Activated CD4-positive, alpha-beta memory T cell treated with anti-CD3 and anti-CD28 coated beads for 36 hours (primary cell): ENCODE data around the gene CCDC188. TPM values are rescaled to one million over a fixed set of nuclear protein-coding genes. Genes with fewer than 3 reads are reported as not detected.

Source experiments
- CTCF ChIA-PET: fragments of 350-600 bp; sonication (Branson Sonifier 250); formaldehyde crosslinking; loops from one replicate; lab custom pipeline; 2021; ENCODE audit warnings: antibody characterized with exemption, inconsistent platforms; lab: Charles Lee
- POLR2A ChIA-PET: fragments of 350-600 bp; sonication (Branson Sonifier 250); formaldehyde crosslinking; loops from one replicate; lab custom pipeline; 2021; ENCODE audit warnings: antibody characterized with exemption; lab: Charles Lee
- DNase-seq: peaks from one replicate; pipeline ENCODE4 v3.0.0-alpha.2; 2020
- H3K27ac Mint-ChIP-seq: one replicate; pipeline ENCODE4 v1.8.0; 2021; ENCODE audit warnings: mixed read lengths
- H3K27me3 Mint-ChIP-seq: one replicate; pipeline ENCODE4 v1.8.0; 2021; ENCODE audit warnings: mixed read lengths
- H3K36me3 Mint-ChIP-seq: one replicate; pipeline ENCODE4 v1.8.0; 2021; ENCODE audit warnings: mixed read lengths
- H3K4me1 Mint-ChIP-seq: one replicate; pipeline ENCODE4 v1.8.0; 2021; ENCODE audit warnings: low read depth, mixed read lengths
- H3K4me3 Mint-ChIP-seq: one replicate; pipeline ENCODE4 v1.8.0; 2021; ENCODE audit warnings: mild to moderate bottlenecking, mixed read lengths
- H3K9me3 Mint-ChIP-seq: one replicate; pipeline ENCODE4 v1.8.0; 2021; ENCODE audit warnings: mixed read lengths
- intact Hi-C: fragments of 100-400 bp; cut with micrococcal nuclease; formaldehyde crosslinking; loops from one replicate; pipeline ENCODE4 v1.15.1; 2023
- total RNA-seq, 2 experiments: library from RNA; stranded (reverse); gene quantifications; one replicate each; pipeline ENCODE4 v1.2.3, GENCODE V29; 2021

CCDC188 gene
- total RNA-seq, 2 experiments from 2014 or later: 0.52 TPM; not detected in 1

DNA sequence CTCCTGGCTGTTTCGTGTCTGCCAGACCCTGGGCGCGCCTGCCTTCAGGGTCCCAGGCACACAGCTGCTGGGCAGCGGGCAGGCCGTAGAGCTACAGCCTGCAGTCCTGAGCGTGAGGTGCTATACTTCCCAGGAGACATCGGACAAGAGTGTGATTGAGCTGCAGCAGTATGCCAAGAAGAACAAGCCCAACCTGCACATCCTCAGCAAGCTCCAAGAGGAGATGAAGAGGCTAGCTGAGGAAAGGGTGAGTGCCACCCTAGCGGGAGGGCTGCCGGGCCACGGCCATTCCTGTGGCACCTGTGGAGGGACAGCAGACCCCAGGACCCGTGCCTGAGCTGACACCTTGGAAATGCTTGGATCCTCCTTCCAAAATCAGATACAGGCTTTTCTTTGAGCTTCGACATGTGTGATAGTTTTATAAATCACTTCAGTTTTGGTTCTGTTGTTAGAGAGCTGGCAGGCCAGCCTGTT, 42.1 kb downstream of the CCDC188 start:
- H3K36me3 Mint-ChIP-seq: peaks cover 8% of the 10 kb centered on the region

DNA sequence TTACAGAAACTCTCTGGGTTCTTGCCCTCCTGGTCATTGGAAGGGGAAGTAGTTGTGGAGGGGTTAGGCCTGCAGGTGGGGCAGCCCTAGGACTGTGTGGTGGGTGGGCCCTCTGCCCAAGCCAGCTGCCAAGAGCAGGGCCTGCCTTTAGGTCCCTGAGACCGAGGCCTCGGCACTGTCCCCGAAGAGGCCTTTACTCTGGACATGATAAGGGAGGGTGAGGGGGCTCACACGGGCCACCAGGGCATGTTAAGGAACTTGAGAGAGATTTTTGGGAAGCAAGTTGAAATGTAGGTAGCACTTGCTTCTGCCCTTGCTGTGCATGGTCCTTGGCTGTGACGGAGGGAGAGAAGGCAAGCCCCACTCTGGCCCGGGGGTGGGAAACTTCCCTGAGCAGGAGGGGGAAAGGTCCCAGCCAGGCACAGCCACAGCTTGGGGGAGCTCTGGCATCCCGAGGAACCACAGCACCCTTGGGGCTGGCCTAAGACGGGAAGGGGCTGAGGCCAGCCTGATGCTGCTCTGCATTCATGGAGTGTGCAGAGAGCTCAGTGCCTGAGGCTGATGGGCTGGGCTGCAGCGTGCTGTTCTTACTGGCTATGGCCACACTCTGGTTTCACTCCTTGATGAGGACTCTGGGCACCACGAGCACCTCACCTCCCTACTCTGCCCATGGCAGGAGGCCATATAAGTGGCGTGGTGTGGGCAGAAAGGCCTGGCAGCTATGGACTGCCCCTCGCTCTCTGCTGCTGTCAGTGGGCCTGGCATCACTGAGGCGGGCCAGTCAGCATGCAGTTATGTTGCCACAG, 42.7 kb downstream of the CCDC188 start:
- H3K4me1 Mint-ChIP-seq: peaks cover 11% of the 10 kb centered on the region
- peak overlapping the region; percentile 38 for H3K27ac Mint-ChIP-seq
- no peak overlapping the region for H3K4me3 Mint-ChIP-seq
- H3K36me3 Mint-ChIP-seq: peaks cover 8% of the 10 kb centered on the region
- intact Hi-C loops: no loop called here
- no peaks in the 10 kb centered on the region for H3K27me3 Mint-ChIP-seq
- DNase-seq: no peak
- no peaks in the 10 kb centered on the region for H3K9me3 Mint-ChIP-seq
- ChIA-PET CTCF (interaction anchor here (1.2 kb wide), 1 partner anchor 137 kb away, joined by 3 read pairs; no protein-coding TSS in a partner anchor), POLR2A (interaction anchor here (0.9 to 1.5 kb wide), 3 partner anchors 10 to 25 kb away, joined by 3 to 6 read pairs (median 5); no protein-coding TSS in a partner anchor)

More for the DNA sequence above, 42.1 kb downstream of the CCDC188 start:
- Mint-ChIP-seq H3K4me3 (no peak overlapping the region), H3K27me3 (no peaks in the 10 kb centered on the region), H3K9me3 (no peaks in the 10 kb centered on the region), H3K4me1 (peaks cover 11% of the 10 kb centered on the region), H3K27ac (no peak overlapping the region)
- POLR2A ChIA-PET: interaction anchor here (0.9 to 1.5 kb wide), 3 partner anchors 9 to 26 kb away, joined by 3 to 6 read pairs (median 5); no protein-coding TSS in a partner anchor
- CTCF ChIA-PET: no interaction called here
- intact Hi-C loops: no loop called here
- no peak for DNase-seq

DNA sequence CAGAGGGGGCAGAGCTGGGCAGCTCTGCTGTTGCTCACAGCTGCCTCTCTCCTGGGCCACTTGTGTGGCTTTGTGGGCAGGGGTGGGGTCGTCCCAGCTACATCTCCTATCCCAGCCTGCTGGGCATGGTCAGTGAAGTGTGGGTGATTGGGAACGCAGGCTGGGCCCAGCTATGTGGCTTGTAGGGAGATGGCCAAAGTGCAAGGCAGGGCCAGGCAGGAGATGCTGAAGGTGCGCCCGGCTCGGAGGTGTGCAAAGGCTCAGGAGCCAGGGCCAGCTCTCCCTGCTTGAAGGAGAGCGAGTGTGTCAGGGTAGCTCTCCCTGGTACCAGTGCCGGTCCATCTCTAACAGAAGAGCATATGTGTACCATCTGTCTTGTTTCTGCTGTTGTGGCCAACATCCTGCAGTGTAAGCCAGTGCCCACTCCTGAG, 43.4 kb downstream of the CCDC188 start:
- intact Hi-C loops: no loop called here
- peaks cover 10% of the 10 kb centered on the region for H3K36me3 Mint-ChIP-seq
- peaks cover 11% of the 10 kb centered on the region for H3K4me1 Mint-ChIP-seq
- DNase-seq: no peak
- no peaks in the 10 kb centered on the region for H3K9me3 Mint-ChIP-seq
- ChIA-PET CTCF (interaction anchor here (1.2 to 1.3 kb wide), 2 partner anchors 22 to 136 kb away, joined by 3 read pairs; no protein-coding TSS in a partner anchor), POLR2A (no interaction called here)
- H3K27me3 Mint-ChIP-seq: no peaks in the 10 kb centered on the region
- peak overlapping the region; percentile 38 for H3K27ac Mint-ChIP-seq
- H3K4me3 Mint-ChIP-seq: no peak overlapping the region

DNA sequence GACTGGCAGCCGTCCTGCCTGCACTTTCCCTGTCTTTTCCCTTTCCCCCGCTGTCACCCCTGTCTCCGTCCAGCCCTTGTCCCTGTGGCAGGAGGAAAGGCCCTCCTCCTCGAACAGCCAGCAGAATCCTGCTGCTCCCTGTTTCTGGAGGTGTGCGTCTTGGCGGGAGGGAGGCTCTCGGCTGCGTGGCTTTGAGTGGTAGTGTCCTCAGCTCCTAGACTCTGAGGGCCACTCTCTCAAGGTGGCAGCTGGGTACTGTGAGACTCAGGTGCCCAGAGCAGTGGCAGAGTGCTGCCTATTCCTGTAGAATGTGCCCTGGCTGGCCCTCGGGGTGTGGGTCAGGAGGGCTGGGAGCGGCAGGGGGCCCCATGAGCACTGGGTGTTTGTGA, 44.0 kb downstream of the CCDC188 start:
- ChIA-PET CTCF (interaction anchor here (1.2 to 1.3 kb wide), 2 partner anchors 22 to 135 kb away, joined by 3 read pairs; no protein-coding TSS in a partner anchor), POLR2A (no interaction called here)
- Mint-ChIP-seq H3K27me3 (no peaks in the 10 kb centered on the region), H3K27ac (no peak overlapping the region), H3K9me3 (no peaks in the 10 kb centered on the region), H3K4me3 (no peak overlapping the region), H3K36me3 (peaks cover 14% of the 10 kb centered on the region), H3K4me1 (peaks cover 12% of the 10 kb centered on the region)
- no peak for DNase-seq
- intact Hi-C loops: no loop called here

- H3K9me3 Mint-ChIP-seq: no peaks in the 10 kb centered on the region
These were observed 44.5 kb downstream of the CCDC188 start for GRCh38 chr22:20106205-20106848.

DNA sequence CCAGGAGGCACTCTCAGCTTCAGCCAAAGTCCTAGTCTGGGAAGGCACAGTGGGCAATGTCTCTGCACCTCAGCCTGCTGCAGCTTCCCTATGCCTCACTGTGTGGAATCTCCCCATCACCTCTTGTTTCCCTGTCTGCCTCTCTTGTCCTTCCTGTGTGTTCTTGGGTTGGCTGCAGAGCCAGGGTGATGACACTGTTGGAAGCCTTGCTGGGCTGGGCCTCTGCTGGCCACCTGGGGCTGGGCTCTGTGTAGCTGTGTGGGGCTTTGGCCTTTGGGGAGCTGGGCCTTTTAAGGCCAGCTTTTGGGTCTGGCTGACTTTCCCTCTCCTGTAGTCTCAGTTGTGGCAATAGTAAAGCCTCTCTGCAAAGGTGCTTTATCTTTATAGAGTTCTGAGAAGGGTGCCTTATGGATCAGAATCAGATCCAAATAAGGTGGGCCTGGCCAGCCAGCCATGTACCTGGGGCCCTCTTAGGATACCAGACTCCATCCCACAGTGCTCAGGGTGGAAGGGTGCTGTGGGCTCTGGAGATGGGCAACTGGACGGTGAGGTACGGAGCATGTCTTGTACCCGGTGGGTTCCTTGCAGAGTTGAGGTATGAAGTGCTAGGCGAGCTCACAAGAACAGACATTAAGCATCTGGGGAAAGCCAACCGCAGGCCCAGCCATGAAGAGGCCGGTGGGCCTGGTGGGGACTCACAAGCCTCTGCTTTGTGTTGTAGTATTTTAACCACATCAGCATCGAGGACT, 45.2 kb downstream of the CCDC188 start:
- Mint-ChIP-seq H3K27ac (no peak overlapping the region), H3K4me1 (peaks cover 18% of the 10 kb centered on the region), H3K27me3 (no peaks in the 10 kb centered on the region), H3K36me3 (peaks cover 12% of the 10 kb centered on the region), H3K9me3 (no peaks in the 10 kb centered on the region), H3K4me3 (no peak overlapping the region)
- ChIA-PET POLR2A (no interaction called here), CTCF (no interaction called here)
- intact Hi-C loops: no loop called here
- no peak for DNase-seq

More at GRCh38 chr22:20106205-20106848, 44.5 kb downstream of the CCDC188 start:
- DNase-seq: no peak
- ChIA-PET POLR2A (no interaction called here), CTCF (interaction anchor here (1.3 kb wide), 1 partner anchor 23 kb away, joined by 3 read pairs; no protein-coding TSS in a partner anchor)
- intact Hi-C loops: no loop called here
- peaks cover 14% of the 10 kb centered on the region for H3K36me3 Mint-ChIP-seq
- no peak overlapping the region for H3K27ac Mint-ChIP-seq
- H3K4me1 Mint-ChIP-seq: peaks cover 15% of the 10 kb centered on the region
- no peaks in the 10 kb centered on the region for H3K27me3 Mint-ChIP-seq
- no peak overlapping the region for H3K4me3 Mint-ChIP-seq

DNA sequence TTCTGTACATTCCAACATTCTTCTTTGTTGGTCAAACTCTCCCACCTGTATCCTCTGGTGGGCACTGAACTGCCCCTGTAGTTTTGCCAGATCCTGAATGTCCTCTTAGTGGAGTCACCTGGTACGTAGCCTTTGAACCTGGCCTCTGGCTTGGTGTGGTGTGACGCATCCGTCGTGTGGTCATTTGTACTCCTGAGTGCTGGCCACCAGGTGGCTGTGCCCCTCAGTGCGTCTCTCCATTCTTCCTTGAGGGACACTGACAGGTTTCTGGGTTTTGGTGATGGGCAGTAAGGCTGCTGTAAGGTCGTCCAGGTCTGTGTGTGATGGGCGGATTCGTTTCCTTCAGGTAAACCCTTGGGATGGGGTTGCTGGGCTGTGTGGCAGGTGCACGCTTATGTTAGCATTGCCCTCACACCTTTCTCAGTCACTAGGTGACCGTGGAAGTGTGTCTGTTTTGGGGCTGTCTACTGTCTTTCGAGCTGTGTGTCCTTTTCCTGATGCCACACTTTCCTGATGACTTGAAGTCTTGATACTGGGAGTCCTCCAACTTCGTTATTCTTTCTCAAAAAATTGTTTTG, 48.6 kb downstream of the CCDC188 start:
- POLR2A ChIA-PET: interaction anchor here (0.6 kb wide), 1 partner anchor 15 kb away, joined by 3 read pairs; the partner anchor contains the start of gene TRMT2A

GRCh38 chr22:20101638-20102037, 49.2 kb downstream of the CCDC188 start:
- DNase-seq: no peak
- H3K4me1 Mint-ChIP-seq: peaks cover 50% of the 10 kb centered on the region
- H3K9me3 Mint-ChIP-seq: no peaks in the 10 kb centered on the region
- CTCF ChIA-PET: interaction anchor here (0.6 to 1.6 kb wide), 3 partner anchors 9 to 23 kb away, joined by 3 to 6 read pairs (median 4); no protein-coding TSS in a partner anchor
- H3K27me3 Mint-ChIP-seq: no peaks in the 10 kb centered on the region
- no peak overlapping the region for H3K4me3 Mint-ChIP-seq
- POLR2A ChIA-PET: interaction anchor here (0.6 to 1.3 kb wide), 2 partner anchors 14 to 16 kb away, joined by 3 to 7 read pairs; partner anchors contain the start of genes RANBP1 and TRMT2A
- peaks cover 30% of the 10 kb centered on the region for H3K36me3 Mint-ChIP-seq
- peak overlapping the region; percentile 66 for H3K27ac Mint-ChIP-seq
- intact Hi-C loops: no loop called here

More for the DNA sequence above, 48.6 kb downstream of the CCDC188 start:
- H3K4me1 Mint-ChIP-seq: peaks cover 47% of the 10 kb centered on the region
- H3K4me3 Mint-ChIP-seq: no peak overlapping the region
- peak overlapping the region; percentile 62 for H3K27ac Mint-ChIP-seq
- H3K36me3 Mint-ChIP-seq: peaks cover 24% of the 10 kb centered on the region
- intact Hi-C loops: no loop called here
- CTCF ChIA-PET: interaction anchor here (0.7 kb wide), 1 partner anchor 50 kb away, joined by 3 read pairs; no protein-coding TSS in a partner anchor
- no peaks in the 10 kb centered on the region for H3K27me3 Mint-ChIP-seq
- no peak for DNase-seq
- H3K9me3 Mint-ChIP-seq: no peaks in the 10 kb centered on the region

DNA sequence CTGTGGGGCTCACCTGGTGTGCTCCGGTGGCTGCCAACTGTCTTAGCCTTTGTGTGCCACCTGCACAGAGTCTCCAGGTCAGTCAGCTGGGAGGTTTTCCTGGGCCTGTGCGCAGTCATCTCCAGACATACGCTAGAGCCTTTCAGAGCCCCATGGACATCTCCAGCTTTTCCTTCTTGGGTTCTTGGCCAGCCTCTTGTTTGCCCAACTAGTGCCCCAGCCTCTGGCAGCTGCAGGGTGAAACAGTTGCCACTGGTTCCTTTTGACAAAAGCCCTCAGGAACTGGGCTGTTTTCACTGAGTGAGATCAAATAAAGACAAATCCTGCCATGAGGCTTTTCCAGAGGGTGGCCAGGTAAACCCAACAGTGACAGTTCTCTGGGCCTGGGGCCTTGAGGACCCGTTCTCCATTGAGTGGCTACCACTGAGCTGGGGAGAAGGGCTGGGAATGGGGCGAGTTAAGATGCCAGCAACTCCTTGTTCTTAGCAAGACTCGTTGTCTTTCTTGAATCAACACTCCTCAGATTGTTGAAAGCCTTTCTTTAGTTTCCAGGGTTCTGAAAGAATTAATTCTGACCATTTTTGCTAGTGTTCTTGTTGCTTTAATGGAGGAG, 51.6 kb downstream of the CCDC188 start:
- Mint-ChIP-seq H3K4me1 (peaks cover 71% of the 10 kb centered on the region), H3K36me3 (peaks cover 51% of the 10 kb centered on the region), H3K27ac (peak overlapping the region; percentile 94), H3K27me3 (no peaks in the 10 kb centered on the region), H3K4me3 (no peak overlapping the region), H3K9me3 (peaks cover 2% of the 10 kb centered on the region)
- ChIA-PET POLR2A (no interaction called here), CTCF (no interaction called here)
- DNase-seq: no peak
- intact Hi-C loops: no loop called here
